CD14-positive monocyte (primary cell): ENCODE data around the gene GSE1. TPM values are rescaled to one million over a fixed set of nuclear protein-coding genes. Genes with fewer than 3 reads are reported as not detected.

ENCODE experiments used
- DNase-seq, 3 donors: peaks; one replicate each; pipeline ENCODE4 v3.0.0-alpha.2; 2011 to 2022
- H2AFZ ChIP-seq: 2 replicates; pipeline ENCODE4 v1.6.0; 2012; ENCODE audit warnings: mild to moderate bottlenecking, low read depth, low read length, inconsistent platforms; ENCODE audit not compliant: insufficient read depth, poor library complexity, severe bottlenecking
- H3K27ac ChIP-seq, 2 donors: 1 replicate in 1 of 2; 2 replicates in 1 of 2; pipeline ENCODE4 v1.5.1; 2012 to 2013; ENCODE audit warnings: low read length in 2 of 2, control low read depth in 1 of 2, inconsistent platforms in 1 of 2, low read depth in 1 of 2, mild to moderate bottlenecking in 1 of 2
- H3K27me3 ChIP-seq, 2 donors: one replicate each; pipeline versions ENCODE4 v1.6.0 to v1.6.1; 2011 to 2013; ENCODE audit warnings: low read length in 2 of 2; ENCODE audit not compliant: control insufficient read depth in 2 of 2, insufficient read depth in 2 of 2
- H3K36me3 ChIP-seq, 2 donors: replicated peaks in 1 of 2; 1 replicate in 1 of 2; 2 replicates in 1 of 2; pipeline versions ENCODE4 v1.5.1 to v1.6.1; 2012 to 2013; ENCODE audit warnings: low read length in 2 of 2, control low read depth in 1 of 2, inconsistent platforms in 1 of 2, mild to moderate bottlenecking in 1 of 2; ENCODE audit not compliant: insufficient read depth in 2 of 2, control insufficient read depth in 1 of 2
- H3K4me1 ChIP-seq, 2 donors: 1 replicate in 1 of 2; 2 replicates in 1 of 2; pipeline versions ENCODE4 v1.5.1 to v1.6.1; 2012 to 2013; ENCODE audit warnings: low read length in 2 of 2, control low read depth in 1 of 2, inconsistent platforms in 1 of 2, mild to moderate bottlenecking in 1 of 2, moderate library complexity in 1 of 2; ENCODE audit not compliant: insufficient read depth in 2 of 2, control insufficient read depth in 1 of 2
- H3K4me2 ChIP-seq: replicated peaks from 2 replicates; pipeline ENCODE3; 2012; ENCODE audit warnings: low read length, moderate library complexity, mild to moderate bottlenecking; ENCODE audit not compliant: poor library complexity, severe bottlenecking; ENCODE audit errors: extremely low read depth
- H3K4me3 ChIP-seq, 3 experiments: fragments of 200-600 bp in 1 of 3; sonication (generic) in 1 of 3; replicated peaks in 1 of 3; 1 replicate in 2 of 3; 2 replicates in 1 of 3; pipeline ENCODE4 v1.5.1; 2011 to 2013; ENCODE audit warnings: low read length in 3 of 3, mild to moderate bottlenecking in 3 of 3, control low read depth in 2 of 3, low read depth in 2 of 3, inconsistent platforms in 1 of 3, moderate library complexity in 1 of 3
- H3K79me2 ChIP-seq: 2 replicates; pipeline ENCODE4 v1.6.0; 2012; ENCODE audit warnings: mild to moderate bottlenecking, control low read depth, inconsistent platforms, low read length, moderate library complexity; ENCODE audit not compliant: insufficient read depth
- H3K9ac ChIP-seq: 2 replicates; pipeline ENCODE4 v1.6.0; 2017; ENCODE audit warnings: low read length, mild to moderate bottlenecking; ENCODE audit not compliant: insufficient read depth, poor library complexity, severe bottlenecking
- H3K9me3 ChIP-seq, 2 donors: replicated peaks in 1 of 2; 1 replicate in 1 of 2; 2 replicates in 1 of 2; pipeline versions ENCODE4 v1.5.1 to v1.6.1; 2012 to 2013; ENCODE audit warnings: low read length in 2 of 2, control low read depth in 1 of 2; ENCODE audit not compliant: control insufficient read depth in 1 of 2, insufficient read depth in 1 of 2
- H4K20me1 ChIP-seq: 2 replicates; pipeline ENCODE4 v1.6.0; 2012; ENCODE audit warnings: mild to moderate bottlenecking, low read length, control low read depth, moderate library complexity; ENCODE audit not compliant: insufficient read depth
- H3K27ac Mint-ChIP-seq, 7 donors: one replicate each; pipeline ENCODE4 v1.8.0; 2020; ENCODE audit warnings: mild to moderate bottlenecking in 7 of 7, mixed read lengths in 7 of 7, moderate library complexity in 6 of 7, inconsistent platforms in 2 of 7
- H3K27me3 Mint-ChIP-seq, 3 donors: one replicate each; pipeline ENCODE4 v1.8.0; 2021 to 2022; ENCODE audit warnings: low read depth in 3 of 3, mild to moderate bottlenecking in 3 of 3, mixed read lengths in 3 of 3, moderate library complexity in 3 of 3, inconsistent platforms in 1 of 3
- H3K36me3 Mint-ChIP-seq, 2 donors: one replicate each; pipeline ENCODE4 v1.8.0; 2020; ENCODE audit warnings: mixed read lengths in 2 of 2, inconsistent platforms in 1 of 2, mild to moderate bottlenecking in 1 of 2
- H3K4me1 Mint-ChIP-seq: one replicate; pipeline ENCODE4 v1.8.0; 2020; ENCODE audit warnings: mild to moderate bottlenecking, mixed read lengths
- H3K4me3 Mint-ChIP-seq, 2 donors: one replicate each; pipeline ENCODE4 v1.8.0; 2020; ENCODE audit warnings: mild to moderate bottlenecking in 2 of 2, mixed read lengths in 2 of 2, moderate library complexity in 1 of 2
- H3K9me3 Mint-ChIP-seq, 7 donors: one replicate each; pipeline ENCODE4 v1.8.0; 2020 to 2022; ENCODE audit warnings: mixed read lengths in 7 of 7, mild to moderate bottlenecking in 6 of 7, moderate library complexity in 6 of 7, inconsistent platforms in 2 of 7
- CTCF ChIP-seq: fragments of 200-600 bp; IDR thresholded peaks from one replicate; pipeline ENCODE4 v1.8.0; 2022; ENCODE audit warnings: antibody characterized with exemption, mild to moderate bottlenecking
- WGBS: methylation state at CpG from one replicate; pipeline ENCODE4 v1.1.5; 2013; ENCODE audit warnings: missing lambda C conversion rate; ENCODE audit not compliant: insufficient coverage; 5-methylcytosine and 5-hydroxymethylcytosine counted together
- intact Hi-C, 2 donors: fragments of 100-400 bp; cut with micrococcal nuclease; formaldehyde crosslinking; loops; one replicate each; pipeline versions ENCODE4 v1.15.0 to v1.15.1; 2023
- polyA plus RNA-seq, 3 donors: library from polyadenylated mRNA; depleted of rRNA in 1 of 3; unstranded in 2 of 3; stranded (reverse) in 1 of 3; fragments of 300-500 nt in 2 of 3; fragments of >200 nt in 1 of 3; fragmentation: Illumina TruSeq in 2 of 3; gene quantifications; 1 replicate in 2 of 3; 2 replicates in 1 of 3; pipeline ENCODE4 v1.2.3, GENCODE V29; 2012 to 2021

Gene GSE1
- polyA plus RNA-seq, 3 donors = 0.67 to 38.9 (median 0.86) TPM

- Histone ChIP-seq H3K79me2 (peaks cover 82% of the 10 kb centered on the region), H4K20me1 (peaks cover 87% of the 10 kb centered on the region), H3K4me3 (peak overlapping the region in 1 of 3 experiments; percentile 84), H3K9me3 (no peaks in the 10 kb centered on the region), H3K4me2 (peak overlapping the region; percentile 93), H2AFZ (no peak overlapping the region), H3K4me1 (peaks cover 39 to 67% of the 10 kb centered on the region in 2 donors), H3K27ac (no peak overlapping the region), H3K27me3 (no peaks in the 10 kb centered on the region), H3K36me3 (peaks cover 3 to 10% of the 10 kb centered on the region in 2 donors), H3K9ac (peak overlapping the region; percentile 12)
- WGBS = 21% methylated on average over 10 of the region's 11 CpGs
- no peak for TF ChIP-seq CTCF
- H3K27me3 Mint-ChIP-seq = peaks cover 4 to 12% (median 7%) of the 10 kb centered on the region in 3 donors
- H3K4me1 Mint-ChIP-seq = peaks cover 45% of the 10 kb centered on the region
- H3K9me3 Mint-ChIP-seq = peaks cover 0 to 1% (median 0%) of the 10 kb centered on the region in 7 donors
- no peak for DNase-seq
- intact Hi-C loops = loop anchor here (2.0 to 10.0 kb wide), 4 partner anchors 39 to 305 kb away; no protein-coding TSS in a partner anchor
- H3K27ac Mint-ChIP-seq = peak overlapping the region in 4 of 7 donors; percentile 3 to 75 (median 41)
- H3K36me3 Mint-ChIP-seq = peaks cover 18 to 21% of the 10 kb centered on the region in 2 donors
- H3K4me3 Mint-ChIP-seq = peak overlapping the region; percentile 67 to 82
Measured at GRCh38 chr16:85610059-85610445, 3.1 kb upstream of the GSE1 start.

DNA sequence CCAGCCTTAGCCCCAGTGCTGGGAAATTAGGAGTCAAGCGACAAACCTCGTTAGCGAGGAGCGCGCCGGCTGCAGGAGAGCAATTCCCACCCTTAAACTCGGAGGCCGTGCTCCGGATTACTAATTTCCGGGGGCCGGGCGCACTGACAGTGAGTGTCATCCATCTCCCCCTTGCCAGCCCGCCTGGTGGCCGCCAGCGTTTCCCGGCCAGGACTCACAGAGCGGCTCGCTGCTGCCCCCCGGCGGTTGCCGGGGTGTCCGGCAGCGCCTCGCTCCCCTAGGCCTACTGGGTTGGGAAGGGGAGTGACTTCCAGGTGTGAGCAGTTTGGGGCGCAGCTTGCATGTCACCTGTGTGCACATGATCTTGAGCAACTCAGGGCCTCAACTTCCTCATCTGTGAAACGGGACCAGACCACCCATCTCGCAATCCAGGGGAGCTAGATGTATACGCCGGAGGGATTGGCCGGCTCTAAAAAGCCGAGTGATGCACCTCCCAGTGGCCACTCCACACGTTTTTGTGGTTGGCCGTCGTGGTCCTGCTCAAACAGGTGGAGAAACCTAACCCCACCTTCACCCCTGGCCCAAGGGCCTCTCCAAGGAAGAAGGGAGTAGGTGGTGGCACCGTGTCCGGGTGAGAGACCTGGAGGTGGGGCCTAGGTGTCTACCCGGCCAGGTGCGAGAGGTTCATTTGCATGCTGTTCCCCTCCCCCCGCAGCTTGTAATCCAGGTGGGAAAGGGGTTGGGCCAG is 2.5 kb upstream of the GSE1 start:
- Histone ChIP-seq H2AFZ (no peak overlapping the region), H3K27ac (no peak overlapping the region), H3K4me2 (peak overlapping the region; percentile 93), H3K9me3 (no peaks in the 10 kb centered on the region), H3K4me1 (peaks cover 45 to 73% of the 10 kb centered on the region in 2 donors), H3K9ac (peak overlapping the region; percentile 12), H3K4me3 (peak overlapping the region in 1 of 3 experiments; percentile 84), H3K27me3 (no peaks in the 10 kb centered on the region), H3K79me2 (peaks cover 82% of the 10 kb centered on the region), H4K20me1 (peaks cover 85% of the 10 kb centered on the region), H3K36me3 (peaks cover 3 to 9% of the 10 kb centered on the region in 2 donors)
- Mint-ChIP-seq H3K4me1 (peaks cover 49% of the 10 kb centered on the region), H3K36me3 (peaks cover 17 to 20% of the 10 kb centered on the region in 2 donors), H3K4me3 (peak overlapping the region; percentile 67 to 82), H3K27ac (peak overlapping the region in 3 of 7 donors; percentile 58 to 86 (median 73)), H3K9me3 (peaks cover 0 to 3% (median 0%) of the 10 kb centered on the region in 7 donors), H3K27me3 (peaks cover 4 to 13% (median 7%) of the 10 kb centered on the region in 3 donors)
- DNase-seq = peak; percentile 83 to 89 (median 85)
- WGBS = 0% methylated on average over 28 of the region's 39 CpGs
- intact Hi-C loops = loop anchor here (2.0 to 10.0 kb wide), 4 partner anchors 40 to 306 kb away; no protein-coding TSS in a partner anchor
- peak; percentile 99 for TF ChIP-seq CTCF
